Measurements from ENCODE around the gene COX8A. TPM values are rescaled to one million over a fixed set of nuclear protein-coding genes. Genes with fewer than 3 reads are reported as not detected.

COX8A gene
- total and polyA plus RNA-seq, 2 of the 13 experiments (the other 11 are each of a cell fraction or from before 2014, with no cell fraction given): 202 to 406 TPM

DNA sequence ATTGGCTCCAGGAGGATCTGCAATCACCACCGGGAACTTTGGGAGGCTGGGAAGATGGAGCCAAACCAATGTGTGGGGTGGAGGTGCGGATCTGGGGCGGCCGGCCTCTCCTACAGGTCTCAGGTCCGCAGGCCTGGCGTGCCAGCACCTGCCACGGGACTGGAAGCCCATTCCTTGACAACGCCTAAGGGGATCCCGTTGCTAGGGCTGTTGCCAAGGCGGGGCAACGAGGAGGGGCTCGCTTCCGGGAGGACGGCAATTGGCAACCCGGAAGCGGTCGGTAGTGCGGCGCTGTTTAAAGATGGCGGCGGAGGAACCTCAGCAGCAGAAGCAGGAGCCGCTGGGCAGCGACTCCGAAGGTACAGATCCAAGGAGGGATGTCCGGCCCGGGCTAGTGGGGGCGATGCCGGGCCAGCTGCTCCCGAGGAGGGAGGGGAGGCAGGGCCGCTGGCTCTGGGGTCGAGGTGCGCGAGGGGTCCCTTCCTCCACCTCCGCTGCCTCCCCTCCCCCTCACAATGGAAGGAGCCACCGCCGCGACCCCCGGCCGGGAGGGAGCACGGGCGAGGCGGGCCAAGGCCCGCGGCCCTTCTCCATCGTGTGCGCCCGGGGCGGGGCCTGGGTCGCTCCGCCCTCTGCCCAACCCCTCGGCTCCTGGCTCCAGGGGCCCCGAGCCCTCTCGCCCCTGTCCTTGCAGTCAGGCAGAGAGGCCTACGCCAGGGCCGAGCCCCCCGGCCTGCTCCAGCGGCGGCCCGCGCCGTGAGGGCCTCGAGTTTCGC lies 11.9 kb downstream of the COX8A start, which contains the start of gene OTUB1 (continued):
- TF ChIP-seq ZHX1 (CRISPR knock-in tag; IDR thresholded peaks at IDR 0.05; ENCODE audit: low read depth) (no peak), ZKSCAN1 (IDR thresholded peaks at IDR 0.05; ENCODE audit: low read length) (no peak), ZBTB1 (CRISPR knock-in tag; IDR thresholded peaks at IDR 0.05; ENCODE audit: borderline replicate concordance) (no peak), ELF3 (CRISPR knock-in tag; IDR thresholded peaks at IDR 0.05) (peak; percentile 86), POGZ (CRISPR knock-in tag; IDR thresholded peaks at IDR 0.05) (peak; percentile 43; the same call in 1 of the 2 replicates), NFE2L2 (IDR thresholded peaks at IDR 0.05; ENCODE audit: low read length) (no peak), ZMYM2 (CRISPR knock-in tag; IDR thresholded peaks at IDR 0.05) (no peak), SIX1 (CRISPR knock-in tag; IDR thresholded peaks at IDR 0.05; ENCODE audit: borderline replicate concordance) (no peak), ISX (CRISPR knock-in tag; conservative IDR thresholded peaks at IDR 0.05) (peak; percentile 53; the same call in 1 of the 2 replicates), USF2 (IDR thresholded peaks at IDR 0.05; ENCODE audit: low read depth, low read length) (no peak), USF2 (CRISPR knock-in tag; IDR thresholded peaks at IDR 0.05; ENCODE audit: borderline replicate concordance) (no peak), RORA (CRISPR knock-in tag; IDR thresholded peaks at IDR 0.05) (no peak), RCOR2 (CRISPR knock-in tag; IDR thresholded peaks at IDR 0.05) (no peak), ZNF333 (CRISPR knock-in tag; IDR thresholded peaks at IDR 0.05; ENCODE audit: borderline replicate concordance) (no peak)
- TF ChIP-seq, protein P1, sequence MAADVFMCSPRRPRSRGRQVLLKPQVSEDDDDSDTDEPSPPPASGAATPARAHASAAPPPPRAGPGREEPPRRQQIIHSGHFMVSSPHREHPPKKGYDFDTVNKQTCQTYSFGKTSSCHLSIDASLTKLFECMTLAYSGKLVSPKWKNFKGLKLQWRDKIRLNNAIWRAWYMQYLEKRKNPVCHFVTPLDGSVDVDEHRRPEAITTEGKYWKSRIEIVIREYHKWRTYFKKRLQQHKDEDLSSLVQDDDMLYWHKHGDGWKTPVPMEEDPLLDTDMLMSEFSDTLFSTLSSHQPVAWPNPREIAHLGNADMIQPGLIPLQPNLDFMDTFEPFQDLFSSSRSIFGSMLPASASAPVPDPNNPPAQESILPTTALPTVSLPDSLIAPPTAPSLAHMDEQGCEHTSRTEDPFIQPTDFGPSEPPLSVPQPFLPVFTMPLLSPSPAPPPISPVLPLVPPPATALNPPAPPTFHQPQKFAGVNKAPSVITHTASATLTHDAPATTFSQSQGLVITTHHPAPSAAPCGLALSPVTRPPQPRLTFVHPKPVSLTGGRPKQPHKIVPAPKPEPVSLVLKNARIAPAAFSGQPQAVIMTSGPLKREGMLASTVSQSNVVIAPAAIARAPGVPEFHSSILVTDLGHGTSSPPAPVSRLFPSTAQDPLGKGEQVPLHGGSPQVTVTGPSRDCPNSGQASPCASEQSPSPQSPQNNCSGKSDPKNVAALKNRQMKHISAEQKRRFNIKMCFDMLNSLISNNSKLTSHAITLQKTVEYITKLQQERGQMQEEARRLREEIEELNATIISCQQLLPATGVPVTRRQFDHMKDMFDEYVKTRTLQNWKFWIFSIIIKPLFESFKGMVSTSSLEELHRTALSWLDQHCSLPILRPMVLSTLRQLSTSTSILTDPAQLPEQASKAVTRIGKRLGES (CRISPR knock-in tag; IDR thresholded peaks at IDR 0.05; ENCODE audit: borderline replicate concordance): peak; percentile 65; the same call in 1 of the 2 replicates
- TF ChIP-seq, protein P2, sequence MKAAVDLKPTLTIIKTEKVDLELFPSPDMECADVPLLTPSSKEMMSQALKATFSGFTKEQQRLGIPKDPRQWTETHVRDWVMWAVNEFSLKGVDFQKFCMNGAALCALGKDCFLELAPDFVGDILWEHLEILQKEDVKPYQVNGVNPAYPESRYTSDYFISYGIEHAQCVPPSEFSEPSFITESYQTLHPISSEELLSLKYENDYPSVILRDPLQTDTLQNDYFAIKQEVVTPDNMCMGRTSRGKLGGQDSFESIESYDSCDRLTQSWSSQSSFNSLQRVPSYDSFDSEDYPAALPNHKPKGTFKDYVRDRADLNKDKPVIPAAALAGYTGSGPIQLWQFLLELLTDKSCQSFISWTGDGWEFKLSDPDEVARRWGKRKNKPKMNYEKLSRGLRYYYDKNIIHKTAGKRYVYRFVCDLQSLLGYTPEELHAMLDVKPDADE (CRISPR knock-in tag; IDR thresholded peaks at IDR 0.05): peak; percentile 89; the same call in 1 of the 2 replicates
- TF ChIP-seq, protein P3, sequence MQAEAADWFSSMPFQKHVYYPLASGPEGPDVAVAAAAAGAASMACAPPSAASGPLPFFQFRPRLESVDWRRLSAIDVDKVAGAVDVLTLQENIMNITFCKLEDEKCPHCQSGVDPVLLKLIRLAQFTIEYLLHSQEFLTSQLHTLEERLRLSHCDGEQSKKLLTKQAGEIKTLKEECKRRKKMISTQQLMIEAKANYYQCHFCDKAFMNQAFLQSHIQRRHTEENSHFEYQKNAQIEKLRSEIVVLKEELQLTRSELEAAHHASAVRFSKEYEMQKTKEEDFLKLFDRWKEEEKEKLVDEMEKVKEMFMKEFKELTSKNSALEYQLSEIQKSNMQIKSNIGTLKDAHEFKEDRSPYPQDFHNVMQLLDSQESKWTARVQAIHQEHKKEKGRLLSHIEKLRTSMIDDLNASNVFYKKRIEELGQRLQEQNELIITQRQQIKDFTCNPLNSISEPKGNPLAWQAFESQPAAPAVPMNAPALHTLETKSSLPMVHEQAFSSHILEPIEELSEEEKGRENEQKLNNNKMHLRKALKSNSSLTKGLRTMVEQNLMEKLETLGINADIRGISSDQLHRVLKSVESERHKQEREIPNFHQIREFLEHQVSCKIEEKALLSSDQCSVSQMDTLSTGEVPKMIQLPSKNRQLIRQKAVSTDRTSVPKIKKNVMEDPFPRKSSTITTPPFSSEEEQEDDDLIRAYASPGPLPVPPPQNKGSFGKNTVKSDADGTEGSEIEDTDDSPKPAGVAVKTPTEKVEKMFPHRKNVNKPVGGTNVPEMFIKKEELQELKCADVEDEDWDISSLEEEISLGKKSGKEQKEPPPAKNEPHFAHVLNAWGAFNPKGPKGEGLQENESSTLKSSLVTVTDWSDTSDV (CRISPR knock-in tag; IDR thresholded peaks at IDR 0.05): no peak

Measured in HepG2 (cell line).